HG02759 (cell line): ENCODE data around the gene STRIT1.
"Not testable (repeated sequence)": the region's sequence is repeated elsewhere in the genome, so short reads cannot be mapped to it uniquely, and the experiment has no call there.

ENCODE experiments used
- ATAC-seq: cut with Tn5 transposase; IDR thresholded peaks from one replicate; pipeline ENCODE4 v1.9.1; 2021; ENCODE audit warnings: mild to moderate bottlenecking, moderate library complexity; ENCODE audit not compliant: unreplicated experiment

Gene STRIT1

GRCh38 chr3:155271343-155271613, 22.2 kb downstream of the STRIT1 start:
- no peak for ATAC-seq

GRCh38 chr3:155270485-155271342, 22.8 kb downstream of the STRIT1 start:
- no peak for ATAC-seq

GRCh38 chr3:155270063-155270462, 23.4 kb downstream of the STRIT1 start:
- ATAC-seq = no peak

- not testable (repeated sequence) for ATAC-seq
Measured at GRCh38 chr3:155262855-155263254, 30.6 kb downstream of the STRIT1 start.

- no peak for ATAC-seq
Measured at GRCh38 chr3:155262295-155262694, 31.2 kb downstream of the STRIT1 start.

GRCh38 chr3:155254445-155254844, 39.0 kb downstream of the STRIT1 start:
- ATAC-seq = no peak

GRCh38 chr3:155252535-155252934, 40.9 kb downstream of the STRIT1 start:
- ATAC-seq = no peak

- no peak for ATAC-seq
Measured at GRCh38 chr3:155252021-155252420, 41.5 kb downstream of the STRIT1 start.

GRCh38 chr3:155248531-155249187, 44.8 kb downstream of the STRIT1 start:
- ATAC-seq = no peak

- ATAC-seq = no peak
Measured at GRCh38 chr3:155244699-155245098, 48.8 kb downstream of the STRIT1 start.

- no peak for ATAC-seq
Measured at GRCh38 chr3:155244216-155244615, 49.3 kb downstream of the STRIT1 start.

GRCh38 chr3:155243512-155243921, 50.0 kb downstream of the STRIT1 start:
- no peak for ATAC-seq

GRCh38 chr3:155242342-155242741, 51.1 kb downstream of the STRIT1 start:
- no peak for ATAC-seq

GRCh38 chr3:155241579-155241978, 51.9 kb downstream of the STRIT1 start:
- no peak for ATAC-seq
